GM21619 (cell line): ENCODE results near the gene RAD50.
A peak's percentile ranks its signal among the peaks of the same experiment; 100 is the strongest.

Experiments used
- ATAC-seq: cut with Tn5 transposase; IDR thresholded peaks from one replicate; pipeline ENCODE4 v1.9.1; 2021; ENCODE audit not compliant: unreplicated experiment

RAD50 gene

DNA sequence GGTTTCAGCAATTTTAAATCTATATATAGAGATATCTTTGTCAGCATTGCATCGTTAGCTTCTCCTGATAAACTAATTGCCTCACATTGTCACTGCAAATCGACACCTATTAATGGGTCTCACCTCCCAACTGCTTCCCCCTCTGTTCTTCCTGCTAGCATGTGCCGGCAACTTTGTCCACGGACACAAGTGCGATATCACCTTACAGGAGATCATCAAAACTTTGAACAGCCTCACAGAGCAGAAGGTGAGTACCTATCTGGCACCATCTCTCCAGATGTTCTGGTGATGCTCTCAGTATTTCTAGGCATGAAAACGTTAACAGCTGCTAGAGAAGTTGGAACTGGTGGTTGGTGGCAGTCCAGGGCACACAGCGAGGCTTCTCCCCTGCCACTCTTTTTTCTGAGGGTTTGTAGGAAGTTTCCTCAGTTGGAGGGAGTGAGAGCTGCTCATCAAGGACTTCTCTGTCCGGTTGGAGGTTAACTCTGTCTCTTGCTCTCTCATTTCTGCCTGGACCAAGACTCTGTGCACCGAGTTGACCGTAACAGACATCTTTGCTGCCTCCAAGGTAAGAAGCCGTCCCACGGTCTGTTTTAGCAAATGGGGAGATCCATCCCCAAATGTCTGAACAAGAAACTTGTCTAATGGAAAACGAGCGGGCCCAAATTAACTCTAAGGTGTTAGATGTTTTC, 117.3 kb downstream of the RAD50 start, which contains the start of gene IL4:
IL4 (plus strand) TSS at position 51 of the 692 bp plus-strand sequence; CDS start at position 113, 62 bp downstream.
- no peak for ATAC-seq

DNA sequence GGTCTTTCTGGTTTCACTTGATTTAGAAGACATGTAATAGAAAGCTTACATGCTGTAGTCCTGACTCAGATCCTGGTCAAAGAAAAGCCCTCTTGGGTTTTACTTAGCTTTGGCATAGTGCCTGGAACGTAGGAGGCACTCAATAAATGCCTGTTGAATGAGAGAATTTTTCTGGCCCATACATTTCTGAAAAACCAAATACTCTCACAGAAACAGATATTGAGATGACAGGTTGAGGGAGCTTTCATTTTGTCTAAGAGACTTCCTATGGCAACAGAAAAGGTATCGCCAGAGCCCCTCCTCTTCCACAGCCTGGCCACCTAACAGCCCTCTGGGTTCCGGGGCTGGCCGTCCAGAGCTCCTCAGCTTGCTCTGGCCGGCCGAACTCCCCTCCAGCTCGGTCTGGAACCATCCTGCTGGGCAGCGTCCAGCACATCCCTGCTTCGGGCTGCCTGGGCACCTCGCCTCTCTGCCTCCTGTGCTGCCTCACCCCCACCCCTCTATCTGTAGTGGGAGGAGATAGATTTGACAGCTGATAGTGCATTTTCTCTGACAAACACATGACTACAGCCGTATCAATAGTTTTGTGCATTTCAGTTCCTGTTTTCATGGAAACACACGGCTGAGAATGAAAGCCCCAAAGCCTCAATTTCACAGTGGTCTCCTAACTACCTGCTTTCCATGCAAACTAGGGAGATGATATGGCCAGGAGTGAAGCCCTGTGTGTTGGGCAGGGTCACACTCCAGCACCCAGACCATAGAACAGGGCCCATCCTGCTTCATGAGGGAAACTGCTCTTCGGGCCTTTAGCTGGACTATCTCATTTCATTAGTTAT, 118.1 kb downstream of the RAD50 start:
- peak; percentile 74 for ATAC-seq

DNA sequence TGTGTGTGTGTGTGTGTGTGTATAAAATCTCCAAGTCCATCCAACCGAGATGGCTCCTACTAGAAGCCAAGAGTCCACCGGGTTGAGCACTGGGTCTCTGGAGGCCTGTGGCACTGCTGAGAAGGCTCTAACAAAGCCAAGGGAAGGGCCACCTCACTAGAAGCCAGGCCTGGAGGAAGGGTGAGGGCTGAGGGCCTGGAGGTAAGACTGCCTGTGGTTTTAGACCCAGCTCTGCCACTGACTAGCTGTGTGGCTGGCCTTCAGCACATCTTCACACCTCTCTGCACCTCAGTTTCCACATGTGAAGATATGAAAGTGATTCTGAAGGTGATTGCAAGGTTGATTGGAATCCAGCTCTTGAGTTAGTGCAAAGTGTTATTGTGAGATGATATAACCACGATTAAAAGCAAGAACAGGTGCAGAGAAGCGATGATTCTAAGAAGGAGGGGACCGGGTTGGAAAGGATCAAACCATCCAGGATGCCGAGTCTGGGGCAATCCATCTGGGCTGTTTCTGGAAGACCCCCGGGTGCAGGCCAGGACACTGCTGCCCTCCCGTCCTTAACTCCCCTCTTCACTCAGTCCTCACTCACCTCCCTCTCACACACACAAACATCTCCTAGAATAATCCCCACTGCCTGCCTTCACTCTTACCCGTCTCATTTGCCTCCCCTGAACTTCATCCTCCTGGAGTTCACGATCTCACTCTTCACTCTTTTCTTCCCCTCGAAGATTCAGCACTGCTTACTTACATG, 119.3 kb downstream of the RAD50 start:
- no peak for ATAC-seq

DNA sequence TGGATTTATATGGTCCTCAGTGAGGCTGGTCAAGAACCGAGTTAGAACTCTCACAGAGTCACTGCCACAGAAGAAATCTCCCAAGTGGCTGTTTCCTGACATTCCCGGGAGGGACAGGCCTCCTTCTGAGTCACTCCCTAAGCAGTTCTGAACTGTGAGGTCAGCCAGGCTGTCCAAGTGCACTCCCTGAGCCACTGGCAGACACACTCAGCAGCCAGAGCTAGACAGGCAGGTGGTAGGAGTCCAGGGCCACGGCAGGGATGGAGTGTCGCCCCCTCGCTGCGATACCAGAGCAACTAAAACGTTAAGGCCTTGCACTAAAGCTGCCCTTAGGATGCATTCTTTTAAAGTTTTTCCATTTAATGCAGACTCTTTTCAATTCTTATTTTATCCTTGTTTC, 120.4 kb downstream of the RAD50 start:
- ATAC-seq, result no peak

DNA sequence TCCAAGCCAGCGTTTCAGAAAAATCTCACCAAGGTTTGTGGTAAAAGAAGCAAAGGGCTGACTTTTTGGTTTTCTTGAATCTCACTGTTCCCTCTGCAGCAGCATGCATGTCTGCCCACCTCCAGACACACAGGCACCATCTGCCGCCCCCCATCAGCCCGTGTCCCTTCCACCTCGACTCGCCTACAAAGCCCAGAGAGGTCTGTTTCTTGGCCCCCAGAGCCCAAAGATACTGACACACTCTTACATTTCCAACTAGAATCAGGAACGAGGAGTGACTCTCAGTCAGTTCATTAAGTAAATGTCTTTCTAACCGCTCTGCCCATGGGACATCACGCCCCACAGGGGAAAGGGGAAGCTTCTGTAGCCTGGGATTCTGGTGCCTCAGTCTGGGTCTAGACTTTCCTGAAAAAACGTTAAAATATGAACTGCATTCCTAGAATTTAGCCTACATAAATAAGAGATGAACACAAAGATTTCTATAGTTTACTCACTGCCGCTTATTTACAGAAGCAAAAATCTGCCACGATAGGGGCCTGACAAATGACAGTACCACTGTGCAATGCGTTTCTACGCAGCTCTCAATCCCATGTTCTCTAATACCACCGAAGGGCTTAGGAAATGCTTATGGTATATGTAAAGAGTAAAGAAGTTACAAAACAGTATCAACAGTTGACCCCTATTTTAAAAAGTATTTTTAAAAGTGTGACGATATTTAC, 121.1 kb downstream of the RAD50 start:
- no peak for ATAC-seq

DNA sequence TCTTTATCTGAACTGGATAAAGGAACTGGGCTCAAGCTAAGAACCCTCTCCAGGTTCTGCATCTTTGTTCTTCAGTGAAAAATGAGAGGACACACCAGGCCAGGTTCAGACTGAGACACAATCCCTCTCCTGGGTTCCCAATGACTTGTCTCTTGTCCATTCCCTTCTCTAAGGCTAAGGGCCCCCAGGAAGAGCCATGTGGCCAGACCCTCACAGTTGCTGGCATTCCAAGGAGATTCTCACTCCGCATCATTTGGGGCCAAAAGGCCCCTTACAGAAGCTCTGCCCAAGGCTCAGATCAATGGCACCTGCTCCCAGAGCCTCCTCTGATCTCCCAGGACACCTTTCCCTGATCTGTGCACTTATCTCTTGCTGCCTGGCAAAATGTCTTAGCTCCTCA, 122.0 kb downstream of the RAD50 start:
- ATAC-seq, result no peak

DNA sequence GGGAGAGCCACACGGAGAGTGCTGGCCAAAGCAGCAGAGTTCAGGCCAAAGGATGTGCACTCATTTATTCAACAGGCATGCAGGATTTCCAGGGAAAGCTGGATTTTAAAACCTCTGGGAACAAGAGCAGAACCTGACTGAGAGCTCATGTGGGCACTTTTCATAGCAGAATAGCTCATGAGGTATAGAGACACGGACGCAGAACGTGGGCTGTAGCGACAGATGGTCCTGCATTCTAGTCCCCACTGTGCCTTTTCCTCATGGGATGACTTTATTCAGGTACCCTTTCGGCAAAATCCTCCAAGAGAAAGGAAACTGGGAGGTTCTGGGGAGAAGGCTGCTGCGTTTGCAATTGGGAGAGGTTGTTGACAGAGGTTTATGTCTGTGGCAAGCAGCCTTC, 122.4 kb downstream of the RAD50 start:
- no peak for ATAC-seq

DNA sequence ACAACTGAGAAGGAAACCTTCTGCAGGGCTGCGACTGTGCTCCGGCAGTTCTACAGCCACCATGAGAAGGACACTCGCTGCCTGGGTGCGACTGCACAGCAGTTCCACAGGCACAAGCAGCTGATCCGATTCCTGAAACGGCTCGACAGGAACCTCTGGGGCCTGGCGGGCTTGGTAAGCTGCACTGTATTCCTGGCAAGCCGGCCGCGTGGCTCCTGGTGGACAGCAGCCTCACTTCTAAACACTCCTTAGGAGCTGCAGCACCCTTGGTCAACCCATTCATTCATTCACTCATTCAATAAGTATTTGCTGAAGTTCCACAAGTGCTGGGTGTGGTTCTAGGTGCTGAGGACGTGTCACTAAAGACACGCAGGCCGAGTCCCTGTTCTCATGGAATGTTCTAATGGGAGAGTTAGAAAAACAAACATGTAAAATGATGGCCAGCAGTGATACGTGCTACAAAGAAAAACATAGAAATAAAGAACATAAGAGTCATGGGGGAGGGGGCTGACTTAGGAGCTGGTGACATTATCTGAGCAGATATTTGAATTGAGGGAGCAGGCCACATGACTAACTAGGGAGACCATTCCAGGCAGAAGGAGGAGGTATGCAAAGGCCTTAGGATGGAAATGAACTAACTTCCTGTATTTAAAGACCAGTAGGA, 123.1 kb downstream of the RAD50 start:
- no peak for ATAC-seq

DNA sequence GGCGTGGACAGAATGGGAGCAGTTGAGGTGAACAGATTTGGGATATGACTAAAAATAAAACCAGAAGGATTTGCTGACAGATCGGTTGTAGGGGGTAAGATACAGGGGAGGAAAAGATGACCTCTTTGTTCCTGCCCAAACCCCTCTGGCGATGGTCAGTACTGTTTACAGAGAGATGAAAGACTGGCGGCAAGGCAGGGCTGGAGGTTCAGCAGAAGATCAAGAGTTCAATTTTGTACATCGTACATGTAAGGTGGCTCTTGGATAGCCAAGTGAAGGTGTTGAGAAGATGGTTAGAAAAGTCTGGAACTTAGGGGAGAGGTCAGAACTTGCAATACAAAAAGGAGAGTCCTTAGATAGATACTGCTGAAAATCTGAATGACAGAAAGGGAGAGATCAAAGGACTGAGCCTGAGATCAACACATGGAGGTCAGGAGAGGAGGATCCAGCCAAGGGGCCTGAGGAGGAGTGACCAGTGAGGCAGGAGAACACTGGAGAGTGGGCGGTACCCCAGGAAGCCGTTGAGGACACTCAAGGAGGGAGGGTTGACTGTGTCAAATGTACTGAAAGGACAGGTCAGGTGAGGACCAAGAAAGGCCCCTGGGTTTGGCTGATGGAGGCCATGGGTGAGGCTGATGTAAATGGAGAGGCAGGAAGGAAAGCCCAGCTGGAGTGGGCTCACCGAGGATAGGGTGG, 124.2 kb downstream of the RAD50 start:
- ATAC-seq, result no peak

DNA sequence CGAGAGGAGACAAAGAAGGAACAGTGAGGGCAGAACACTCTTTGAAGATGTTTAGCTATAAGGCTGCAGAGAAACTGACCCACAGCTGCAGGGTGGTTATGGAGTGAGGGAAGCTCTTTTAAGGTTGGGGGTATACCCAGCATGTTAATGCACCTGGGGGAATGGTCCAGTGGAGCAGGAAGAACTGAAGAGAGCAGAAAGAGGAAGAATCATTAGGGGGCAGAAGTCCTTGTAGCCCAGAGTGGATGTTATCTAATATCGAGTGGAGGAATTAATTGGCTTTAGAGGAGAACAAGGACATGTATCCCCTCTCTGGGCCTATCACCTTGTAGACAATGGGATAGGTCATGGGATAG, 124.7 kb downstream of the RAD50 start:
- ATAC-seq, result no peak

DNA sequence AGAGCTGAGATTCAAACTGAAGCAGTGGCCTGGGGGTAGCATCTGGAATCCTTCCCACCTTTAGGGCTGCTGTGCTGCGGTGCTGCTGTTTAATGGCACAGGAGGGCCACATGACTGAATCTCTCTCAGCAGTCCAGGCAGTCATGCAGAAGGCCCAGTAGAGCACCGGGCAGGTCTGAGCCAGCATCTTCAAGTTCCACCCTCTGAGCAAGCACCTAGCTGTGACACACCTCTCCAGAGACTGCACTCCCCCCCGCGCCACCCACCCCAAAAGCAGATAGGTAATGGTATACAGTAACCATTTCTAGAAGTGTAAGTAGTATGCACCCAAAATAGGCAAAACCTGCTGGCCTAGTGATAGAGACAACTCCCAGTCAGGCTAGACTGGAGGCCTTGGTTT, 125.2 kb downstream of the RAD50 start:
- no peak for ATAC-seq

DNA sequence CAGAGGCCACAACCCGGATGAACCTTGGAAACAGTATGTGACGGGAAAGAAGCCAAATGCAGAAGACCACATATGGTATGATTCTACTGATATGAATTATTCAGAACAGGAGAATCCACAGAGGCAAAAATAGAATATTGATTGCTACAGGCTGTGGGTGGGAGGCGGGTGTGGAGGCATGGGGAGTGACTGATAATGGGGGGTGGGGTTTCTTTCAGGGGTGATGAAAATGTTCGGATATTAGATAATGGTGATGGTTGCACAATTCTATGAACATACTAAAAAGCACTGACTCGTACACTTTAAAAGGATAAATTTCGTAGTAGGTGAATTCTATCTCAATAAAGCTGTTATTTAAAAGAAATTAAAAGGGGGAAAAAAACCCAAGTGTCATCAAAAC, 127.7 kb downstream of the RAD50 start:
- ATAC-seq, result no peak

DNA sequence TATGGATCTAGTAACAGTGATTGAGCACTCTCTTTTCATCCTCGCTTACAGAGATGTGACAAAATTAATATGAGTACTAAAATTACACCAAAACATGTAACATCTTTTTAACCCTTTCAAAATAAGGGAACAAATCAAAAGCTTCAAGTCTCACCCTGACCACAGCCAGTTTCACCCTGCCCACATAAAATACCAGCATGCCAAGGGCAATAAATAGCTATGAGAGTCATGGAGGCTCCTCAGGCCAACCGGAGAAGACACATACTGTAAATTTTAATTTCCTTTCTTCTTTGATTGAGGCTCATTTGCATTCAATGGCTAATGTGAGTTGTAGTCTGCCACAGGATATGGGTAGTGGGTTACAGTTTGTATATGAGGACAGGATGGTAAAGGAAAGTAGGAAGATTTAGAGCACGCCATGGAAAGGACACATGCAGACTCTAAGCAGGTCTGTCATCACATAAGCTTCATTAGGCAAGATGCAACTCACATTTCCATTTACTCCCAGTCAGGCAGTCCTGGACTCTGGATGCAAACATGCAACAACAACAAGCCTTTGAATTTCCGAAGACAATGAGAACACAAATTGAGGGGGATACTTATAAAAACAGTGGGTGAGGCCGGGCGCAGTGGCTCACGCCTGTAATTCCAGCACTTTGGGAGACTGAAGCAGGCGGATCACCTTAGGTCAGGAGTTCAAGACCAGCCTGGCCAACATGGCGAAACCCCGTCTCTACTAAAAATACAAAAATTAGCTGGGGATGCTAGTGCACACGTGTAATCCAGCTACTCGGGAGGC, 128.3 kb downstream of the RAD50 start:
- ATAC-seq, result no peak

DNA sequence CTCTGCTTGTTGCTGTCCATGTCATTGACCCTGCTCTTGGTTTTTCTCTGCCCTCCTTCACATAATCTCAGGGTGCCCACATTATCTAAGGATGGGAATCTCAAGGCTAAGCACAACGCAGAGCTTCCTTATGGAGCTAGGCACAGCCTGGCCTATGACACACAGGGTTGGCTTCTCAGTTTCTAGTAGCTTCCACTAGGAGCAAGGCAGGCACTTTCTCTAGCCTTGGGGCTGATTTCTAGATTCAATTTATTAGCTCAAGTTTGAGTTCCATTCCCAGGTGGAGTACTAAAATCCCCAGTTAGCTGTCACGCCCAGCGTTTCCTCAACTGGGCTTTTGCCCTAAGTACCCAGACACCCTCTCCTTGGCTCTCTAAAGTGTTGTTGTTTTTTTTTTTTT, 129.4 kb downstream of the RAD50 start:
- ATAC-seq, result no peak

DNA sequence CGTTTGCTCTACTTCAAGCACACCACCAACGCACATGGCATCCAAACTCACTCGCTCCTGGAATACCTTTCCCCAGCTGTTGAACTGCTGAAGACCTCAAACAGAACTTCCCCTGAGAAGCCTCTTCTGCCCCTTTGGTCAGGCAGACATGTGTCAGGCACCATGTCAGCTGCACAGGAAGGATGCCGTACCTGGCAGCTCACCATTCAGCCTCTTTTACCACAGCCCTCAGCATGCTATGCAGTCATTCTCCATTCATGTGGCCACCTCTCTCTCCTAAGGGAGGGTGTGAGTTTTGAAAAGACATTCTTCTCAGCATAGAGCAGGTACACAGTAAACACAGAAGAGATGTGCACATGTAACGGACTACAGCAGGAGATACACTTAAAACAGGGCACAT, 131.2 kb downstream of the RAD50 start:
- no peak for ATAC-seq

DNA sequence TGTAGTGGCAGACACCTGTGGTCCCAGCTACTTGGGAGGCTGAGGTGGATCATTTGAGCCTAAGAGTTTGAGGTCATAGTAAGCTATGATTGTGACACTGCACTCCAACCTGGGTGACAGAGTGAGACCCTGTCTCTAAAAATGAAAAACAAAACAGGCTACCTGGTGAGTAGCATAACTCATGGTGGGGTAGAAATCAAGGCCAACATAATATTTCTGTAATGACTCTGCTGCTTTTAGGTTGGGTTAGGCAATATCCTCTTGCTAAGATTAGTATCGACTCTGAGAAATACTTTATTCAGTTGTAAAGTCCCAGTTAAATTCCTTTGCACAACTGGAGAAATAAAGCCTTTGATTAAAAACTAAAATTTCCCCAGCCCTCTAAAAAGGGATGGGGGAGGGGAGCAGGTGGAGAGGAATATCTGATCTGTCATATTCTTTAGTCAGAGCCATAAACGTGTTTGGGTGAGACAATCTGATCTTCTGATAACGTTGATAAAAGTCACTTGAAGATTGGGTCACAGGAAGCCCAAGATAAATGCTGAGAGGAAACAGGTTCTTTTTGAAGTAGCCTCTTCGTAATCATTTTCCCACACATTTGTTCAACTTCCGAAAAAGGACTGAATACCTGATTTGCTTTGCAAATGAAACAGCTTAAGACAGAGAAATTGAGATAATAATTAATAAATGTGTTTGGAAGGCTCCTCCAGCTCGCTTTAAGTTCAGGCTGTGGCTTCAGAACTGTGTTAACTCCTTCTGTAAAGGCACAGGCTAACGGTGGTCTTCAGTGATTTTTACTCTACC, 132.0 kb downstream of the RAD50 start:
- peak; percentile 63 for ATAC-seq

DNA sequence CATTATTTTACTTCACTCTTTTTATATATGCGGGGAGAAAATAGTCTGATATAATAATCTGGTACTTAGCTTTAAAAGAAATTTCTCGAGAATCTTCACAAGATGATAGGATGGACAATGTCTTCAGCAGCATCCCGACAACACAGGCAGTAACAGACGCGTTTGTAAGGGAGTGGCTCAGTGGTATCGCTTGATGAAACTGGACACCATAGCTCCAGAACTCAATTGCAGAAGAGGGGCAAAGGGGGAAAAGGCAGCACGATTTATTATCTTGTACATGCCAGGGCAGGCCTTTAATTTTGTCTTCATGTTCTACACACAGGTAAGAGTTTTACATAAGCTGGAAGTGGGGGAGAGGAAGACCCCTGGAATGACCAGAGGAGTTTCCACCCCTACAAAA, 132.7 kb downstream of the RAD50 start:
- ATAC-seq, result no peak

DNA sequence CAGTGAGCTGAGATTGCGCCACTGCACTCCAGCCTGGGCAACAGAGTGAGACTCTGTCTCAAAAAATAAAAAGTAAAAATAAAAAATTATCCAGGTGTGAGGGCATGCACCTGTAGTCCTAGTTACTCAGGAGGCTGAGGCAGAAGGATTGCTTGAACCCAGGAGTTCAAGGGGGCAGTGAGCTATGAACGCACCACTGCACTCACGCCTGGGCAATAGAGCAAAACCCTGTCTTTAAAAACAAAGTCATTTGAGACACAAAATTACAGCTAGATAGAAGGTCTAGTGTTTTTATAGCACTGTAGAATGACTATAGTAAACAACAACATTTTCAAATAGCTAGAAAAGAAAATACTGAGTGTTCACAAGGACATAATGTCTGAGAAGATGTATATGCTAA, 133.4 kb downstream of the RAD50 start:
- no peak for ATAC-seq
